Mesothelial cell of epicardium (in vitro differentiated cells): ENCODE results near the gene FBXO10. TPM values are rescaled to one million over a fixed set of nuclear protein-coding genes. Genes with fewer than 3 reads are reported as not detected.
"Not testable (repeated sequence)": the region's sequence is repeated elsewhere in the genome, so short reads cannot be mapped to it uniquely, and the experiment has no call there.

Source experiments
- DNase-seq, 2 experiments: peaks; one replicate each; pipeline ENCODE4 v3.0.0; 2021; ENCODE audit warnings: low spot score in 2 of 2; ENCODE audit not compliant: unreplicated experiment in 2 of 2
- H3K27ac Mint-ChIP-seq: 2 replicates; pipeline ENCODE4 v1.8.0; 2021; ENCODE audit warnings: mixed read lengths
- H3K27me3 Mint-ChIP-seq: 2 replicates; pipeline ENCODE4 v1.8.0; 2021; ENCODE audit warnings: low read depth, mixed read lengths
- H3K36me3 Mint-ChIP-seq: 2 replicates; pipeline ENCODE4 v1.8.0; 2021; ENCODE audit warnings: mixed read lengths
- H3K4me1 Mint-ChIP-seq: 2 replicates; pipeline ENCODE4 v1.8.0; 2021; ENCODE audit warnings: mixed read lengths
- H3K4me3 Mint-ChIP-seq: 2 replicates; pipeline ENCODE4 v1.8.0; 2021; ENCODE audit warnings: mild to moderate bottlenecking, moderate library complexity, mixed read lengths
- H3K9me3 Mint-ChIP-seq: 2 replicates; pipeline ENCODE4 v1.8.0; 2021; ENCODE audit warnings: mixed read lengths
- CTCF ChIP-seq: fragments of 200-600 bp; sonication (generic); IDR thresholded peaks from one replicate; pipeline ENCODE4 v1.5.0; 2021; ENCODE audit warnings: antibody characterized with exemption; ENCODE audit not compliant: unreplicated experiment
- total RNA-seq: library from RNA; stranded (reverse); gene quantifications from 3 replicates; pipeline ENCODE4 v1.2.1, GENCODE V29; 2021

The FBXO10 gene
- total RNA-seq, 1 donor from 2014 or later = 26.6 TPM

DNA sequence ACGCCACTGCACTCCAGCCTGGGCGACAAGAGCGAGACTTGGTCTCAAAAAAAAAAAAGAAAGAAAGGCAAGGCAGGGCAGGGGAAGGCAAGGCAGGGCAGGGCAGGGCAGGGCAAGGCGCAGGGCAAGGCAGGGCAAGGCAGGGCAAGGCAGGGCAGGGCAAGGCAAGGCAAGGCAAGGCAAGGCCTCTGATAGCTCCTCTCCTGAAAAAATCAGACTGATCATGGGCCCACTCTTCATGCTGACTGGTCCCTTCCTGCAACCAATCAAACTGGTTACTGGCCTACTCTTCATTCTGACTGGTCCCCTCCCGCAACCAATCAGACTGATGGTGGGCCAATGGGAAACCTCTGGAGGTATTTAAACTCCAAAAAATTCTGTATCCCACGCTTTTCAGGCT is 107.6 kb downstream of the FBXO10 start:
- H3K27me3 Mint-ChIP-seq = no peaks in the 10 kb centered on the region
- H3K9me3 Mint-ChIP-seq = peaks cover 3% of the 10 kb centered on the region
- no peak overlapping the region for H3K4me3 Mint-ChIP-seq
- no peak overlapping the region for H3K27ac Mint-ChIP-seq
- H3K4me1 Mint-ChIP-seq = peaks cover 32% of the 10 kb centered on the region
- peaks cover 2% of the 10 kb centered on the region for H3K36me3 Mint-ChIP-seq
- no peak for DNase-seq
- TF ChIP-seq CTCF = no peak

- not testable (repeated sequence) for H3K27me3 Mint-ChIP-seq
These were observed 108.7 kb downstream of the FBXO10 start for GRCh38 chr9:37467530-37467929.

GRCh38 chr9:37466037-37466709 is 110.0 kb downstream of the FBXO10 start:
- Mint-ChIP-seq H3K4me3 (peak overlapping the region; percentile 97), H3K27me3 (no peaks in the 10 kb centered on the region), H3K27ac (peak overlapping the region; percentile 100), H3K4me1 (peaks cover 36% of the 10 kb centered on the region), H3K36me3 (peaks cover 3% of the 10 kb centered on the region), H3K9me3 (no peaks in the 10 kb centered on the region)
- TF ChIP-seq CTCF = no peak
- DNase-seq = peak; percentile 66 to 82

More at GRCh38 chr9:37467530-37467929, 108.7 kb downstream of the FBXO10 start:
- H3K4me3 Mint-ChIP-seq, H3K36me3 Mint-ChIP-seq, H3K27ac Mint-ChIP-seq, DNase-seq, H3K9me3 Mint-ChIP-seq: not testable (repeated sequence)
- H3K4me1 Mint-ChIP-seq = peaks cover 42% of the 10 kb centered on the region

DNA sequence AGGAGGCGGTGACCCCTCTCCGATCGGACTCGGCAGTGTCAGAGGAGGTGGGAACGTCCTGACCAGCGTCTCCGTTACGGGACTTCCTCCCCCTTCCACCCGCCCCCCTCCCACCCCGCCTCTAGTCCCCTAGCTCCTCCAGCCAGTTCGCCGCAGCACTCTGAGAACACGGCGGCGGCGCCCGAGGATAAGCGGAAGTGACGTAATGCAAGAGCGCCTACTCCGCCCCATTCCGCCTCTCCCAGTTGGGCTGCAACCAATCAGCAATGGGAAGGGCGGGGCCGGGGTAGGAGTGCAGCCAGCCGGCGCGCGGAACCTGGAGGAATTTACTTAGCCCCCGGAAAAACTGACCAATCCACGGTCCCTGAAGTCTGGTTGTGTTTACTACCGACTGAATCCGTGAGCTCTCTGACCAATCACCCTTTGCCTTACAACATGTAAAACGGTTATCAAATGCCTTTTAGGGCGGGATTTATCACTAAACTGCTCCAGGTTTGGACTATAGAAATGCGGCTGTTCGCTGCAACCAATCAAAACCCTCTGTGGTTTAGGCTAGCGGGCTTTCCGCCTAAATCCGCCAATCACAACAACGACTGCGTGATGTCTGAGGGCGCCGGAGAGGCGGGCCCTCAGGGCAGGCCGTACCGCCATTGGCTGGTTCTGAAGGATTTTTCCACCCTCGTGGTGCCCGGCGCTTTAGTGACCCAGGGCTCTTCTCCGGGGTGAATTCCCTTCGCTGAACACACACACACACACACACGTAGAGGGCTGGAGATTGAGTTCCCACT is 110.7 kb downstream of the FBXO10 start, which contains the start of gene ZBTB5:
Gene ZBTB5, minus strand, starts transcription at position 202 of the 788 bp plus-strand sequence. CDS start 22,899 bp downstream, outside the sequence.
- H3K4me3 Mint-ChIP-seq = peak within 1 kb of the TSS; percentile 97
- peaks cover 6% of the 10 kb centered on the region for H3K36me3 Mint-ChIP-seq
- H3K27ac Mint-ChIP-seq = peak within 1 kb of the TSS; percentile 100
- H3K4me1 Mint-ChIP-seq = peaks cover 36% of the 10 kb centered on the region
- H3K9me3 Mint-ChIP-seq = no peaks in the 10 kb centered on the region
- peak; percentile 99 for DNase-seq
- H3K27me3 Mint-ChIP-seq = no peaks in the 10 kb centered on the region
- TF ChIP-seq CTCF = no peak

GRCh38 chr9:37464426-37465248 is 111.5 kb downstream of the FBXO10 start:
- Mint-ChIP-seq H3K27ac (peak overlapping the region; percentile 100), H3K36me3 (peaks cover 6% of the 10 kb centered on the region), H3K4me3 (peak overlapping the region; percentile 97), H3K27me3 (no peaks in the 10 kb centered on the region), H3K4me1 (peaks cover 36% of the 10 kb centered on the region), H3K9me3 (no peaks in the 10 kb centered on the region)
- no peak for TF ChIP-seq CTCF
- peak; percentile 75 to 84 for DNase-seq
